Measurements from ENCODE around the gene LAMA2. TPM values are rescaled to one million over a fixed set of nuclear protein-coding genes. Genes with fewer than 3 reads are reported as not detected.

Gene LAMA2
- total RNA-seq, 1 experiment from 2014 or later = 4.2 TPM

GRCh38 chr6:129368076-129368475, 485.1 kb downstream of the LAMA2 start:
- H3K18ac ChIP-seq (ENCODE audit: insufficient read length, low read depth, low read length) = no peak overlapping the region
- H3K79me1 ChIP-seq (ENCODE audit: insufficient read depth, low read depth, low read length, poor library complexity, severe bottlenecking) = no peaks in the 10 kb centered on the region
- no CpG with 5 or more reads among the region's 1 CpG for WGBS (ENCODE audit: extremely low coverage, insufficient read length, low lambda C conversion rate)
- H4K8ac ChIP-seq (replicated peaks; ENCODE audit: insufficient read length, low read depth, low read length) = no peak overlapping the region
- no peaks in the 10 kb centered on the region for H3K79me2 ChIP-seq (ENCODE audit: insufficient read depth, low read length)
- no peak overlapping the region for H3T11ph ChIP-seq (ENCODE audit: low read length)
- no peak overlapping the region for H2BK20ac ChIP-seq (ENCODE audit: low read depth, low read length, poor library complexity, severe bottlenecking)
- no peaks in the 10 kb centered on the region; the same call in 1 of the 2 replicates for H3K4me1 ChIP-seq (ENCODE audit: insufficient read depth, low read length)
- H4K20me1 ChIP-seq (ENCODE audit: control insufficient read depth, insufficient read depth, insufficient read length) = no peaks in the 10 kb centered on the region
- H3K14ac ChIP-seq (ENCODE audit: insufficient read depth, low read length) = no peak overlapping the region
- Mint-ChIP-seq H3K4me3 (no peak overlapping the region), H3K9me3 (no peaks in the 10 kb centered on the region), H3K27ac (no peak overlapping the region), H3K36me3 (ENCODE audit: insufficient read depth in 1 of 3, low read depth in 3 of 3) (no peaks in the 10 kb centered on the region), H3K27me3 (ENCODE audit: low read depth) (no peaks in the 10 kb centered on the region), H3K4me1 (peaks cover 15% of the 10 kb centered on the region in 2 experiments)
- no peak overlapping the region for H3K27ac ChIP-seq (ENCODE audit: insufficient read length, low read depth, low read length)
- no peak for DNase-seq
- no peak overlapping the region for H3K4me2 ChIP-seq (ENCODE audit: insufficient read depth, insufficient read length, low read length)
- H4K5ac ChIP-seq (ENCODE audit: insufficient read length, low read depth, low read length) = no peak overlapping the region
- H3K4ac ChIP-seq (ENCODE audit: low read depth, low read length) = no peak overlapping the region
- no peak overlapping the region for H2BK120ac ChIP-seq (ENCODE audit: low read depth, low read length, poor library complexity, severe bottlenecking)
- H2BK5ac ChIP-seq (ENCODE audit: insufficient read length, low read length) = no peak overlapping the region
- no peak overlapping the region for H3K9ac ChIP-seq (ENCODE audit: extremely low read depth, insufficient read length, low read length)
- no peak for TF ChIP-seq CTCF (conservative IDR thresholded peaks at IDR 0.05)
- no peak overlapping the region for H2BK15ac ChIP-seq (ENCODE audit: low read depth, low read length)
- H4K91ac ChIP-seq (ENCODE audit: insufficient read length, low read depth, low read length) = no peak overlapping the region
- no peak overlapping the region for H3K23ac ChIP-seq (ENCODE audit: insufficient read length, low read depth, low read length)
- no peaks in the 10 kb centered on the region for H3K27me3 ChIP-seq (ENCODE audit: insufficient read depth, low read length)
- H2AFZ ChIP-seq (ENCODE audit: low read length) = no peak overlapping the region
- no peak overlapping the region for H2BK12ac ChIP-seq (ENCODE audit: insufficient read length, low read depth, low read length)
- H3K23me2 ChIP-seq (ENCODE audit: insufficient read length, low read depth, low read length, poor library complexity, severe bottlenecking) = peaks cover 2% of the 10 kb centered on the region
- H2AK5ac ChIP-seq (ENCODE audit: insufficient read length, low read length) = no peak overlapping the region
- no peak overlapping the region for H3K56ac ChIP-seq (ENCODE audit: insufficient read length, low read depth, low read length)
- no peaks in the 10 kb centered on the region for H3K9me3 ChIP-seq (ENCODE audit: control insufficient read depth, low read depth, low read length)
